Left ventricle myocardium inferior (tissue), 1 donor: ENCODE data around the gene LGALS7B. TPM values are rescaled to one million over a fixed set of nuclear protein-coding genes. Genes with fewer than 3 reads are reported as not detected.
"Not testable (repeated sequence)": the region's sequence is repeated elsewhere in the genome, so short reads cannot be mapped to it uniquely, and the experiment has no call there.

Experiments used
- DNase-seq: peaks from one replicate; pipeline ENCODE4 v3.0.0-alpha.2; 2020
- H3K27ac ChIP-seq: fragments of 200-600 bp; replicated peaks from 2 replicates; pipeline ENCODE4 v1.8.0; 2021
- H3K27me3 ChIP-seq: fragments of 200-600 bp; 2 replicates; pipeline ENCODE4 v1.8.0; 2021; ENCODE audit warnings: low read depth
- H3K36me3 ChIP-seq: fragments of 200-600 bp; 2 replicates; pipeline ENCODE4 v1.8.0; 2021
- H3K4me1 ChIP-seq: fragments of 200-600 bp; 2 replicates; pipeline ENCODE4 v1.8.0; 2021
- H3K4me3 ChIP-seq: fragments of 200-600 bp; 2 replicates; pipeline ENCODE4 v1.8.0; 2021; ENCODE audit warnings: mild to moderate bottlenecking, moderate library complexity
- H3K9me3 ChIP-seq: fragments of 200-600 bp; replicated peaks from 2 replicates; pipeline ENCODE4 v1.8.0; 2021
- intact Hi-C: fragments of 100-400 bp; cut with micrococcal nuclease; formaldehyde crosslinking; loops from one replicate; pipeline ENCODE4 v1.11.0; 2022
- total RNA-seq: library from RNA; stranded (reverse); fragmentation: NEBNext Ultra II Directional; extraction: Animal tissue kit (Norgen Biotek cat#: 25700); gene quantifications from one replicate; pipeline ENCODE4 v1.2.1, GENCODE V29; 2021
- TF ChIP-seq, protein P1 (sequence below): fragments of 200-600 bp; IDR thresholded peaks from 2 replicates; pipeline ENCODE4 v1.8.0; 2021; ENCODE audit warnings: antibody characterized with exemption, mild to moderate bottlenecking, borderline replicate concordance
- donor health status: DM: no; HTN: yes; CAD: no; lungs with severe emphysema.

LGALS7B gene
- total RNA-seq, 1 donor from 2014 or later = not detected

DNA sequence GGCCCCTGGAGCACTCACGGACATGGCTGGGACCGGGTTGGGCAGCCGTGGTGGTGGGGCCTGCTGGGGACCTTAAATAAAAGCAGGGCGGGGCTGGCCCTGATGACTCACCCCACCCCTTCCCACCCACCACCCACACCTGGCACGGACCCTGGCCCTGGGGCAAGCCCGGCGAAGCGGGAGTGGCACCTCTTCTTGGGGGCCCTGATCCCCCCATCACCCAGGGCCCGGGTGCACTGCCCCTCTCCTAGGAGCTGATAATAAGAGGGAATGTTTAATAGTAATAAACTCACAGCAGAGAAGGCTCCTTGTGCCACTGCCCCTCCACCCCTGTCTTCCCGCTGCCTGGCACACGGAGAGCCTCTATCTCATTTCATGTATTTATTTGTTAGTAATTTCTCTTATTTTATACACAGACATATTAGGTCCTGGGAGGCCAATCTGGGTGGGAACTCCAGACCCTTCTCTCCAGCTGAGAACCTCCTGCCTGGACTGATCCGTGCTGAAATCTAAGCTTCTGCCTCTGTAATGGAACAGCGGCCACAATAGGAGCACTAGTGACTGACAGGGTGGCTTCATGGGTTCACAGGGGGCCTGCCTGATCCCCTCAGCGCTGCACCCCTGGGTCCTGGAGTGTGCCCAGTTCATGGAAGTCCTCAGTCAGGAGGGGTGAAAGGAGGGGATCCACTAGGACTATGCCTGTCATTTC lies 15.4 kb upstream of the LGALS7B start, which contains the start of gene LGALS7:
TSS of gene LGALS7 (minus strand) at position 49 of the 709 bp plus-strand sequence. CDS start at position 24, 25 bp downstream.
- intact Hi-C loops = no loop called here
- TF ChIP-seq, protein P1, sequence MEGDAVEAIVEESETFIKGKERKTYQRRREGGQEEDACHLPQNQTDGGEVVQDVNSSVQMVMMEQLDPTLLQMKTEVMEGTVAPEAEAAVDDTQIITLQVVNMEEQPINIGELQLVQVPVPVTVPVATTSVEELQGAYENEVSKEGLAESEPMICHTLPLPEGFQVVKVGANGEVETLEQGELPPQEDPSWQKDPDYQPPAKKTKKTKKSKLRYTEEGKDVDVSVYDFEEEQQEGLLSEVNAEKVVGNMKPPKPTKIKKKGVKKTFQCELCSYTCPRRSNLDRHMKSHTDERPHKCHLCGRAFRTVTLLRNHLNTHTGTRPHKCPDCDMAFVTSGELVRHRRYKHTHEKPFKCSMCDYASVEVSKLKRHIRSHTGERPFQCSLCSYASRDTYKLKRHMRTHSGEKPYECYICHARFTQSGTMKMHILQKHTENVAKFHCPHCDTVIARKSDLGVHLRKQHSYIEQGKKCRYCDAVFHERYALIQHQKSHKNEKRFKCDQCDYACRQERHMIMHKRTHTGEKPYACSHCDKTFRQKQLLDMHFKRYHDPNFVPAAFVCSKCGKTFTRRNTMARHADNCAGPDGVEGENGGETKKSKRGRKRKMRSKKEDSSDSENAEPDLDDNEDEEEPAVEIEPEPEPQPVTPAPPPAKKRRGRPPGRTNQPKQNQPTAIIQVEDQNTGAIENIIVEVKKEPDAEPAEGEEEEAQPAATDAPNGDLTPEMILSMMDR = no peak
- Histone ChIP-seq H3K27me3 (no peaks in the 10 kb centered on the region), H3K4me1 (peaks cover 9% of the 10 kb centered on the region), H3K4me3 (no peak within 1 kb of the TSS), H3K9me3 (no peaks in the 10 kb centered on the region), H3K36me3 (no peaks in the 10 kb centered on the region), H3K27ac (no peak within 1 kb of the TSS)
- no peak for DNase-seq

DNA sequence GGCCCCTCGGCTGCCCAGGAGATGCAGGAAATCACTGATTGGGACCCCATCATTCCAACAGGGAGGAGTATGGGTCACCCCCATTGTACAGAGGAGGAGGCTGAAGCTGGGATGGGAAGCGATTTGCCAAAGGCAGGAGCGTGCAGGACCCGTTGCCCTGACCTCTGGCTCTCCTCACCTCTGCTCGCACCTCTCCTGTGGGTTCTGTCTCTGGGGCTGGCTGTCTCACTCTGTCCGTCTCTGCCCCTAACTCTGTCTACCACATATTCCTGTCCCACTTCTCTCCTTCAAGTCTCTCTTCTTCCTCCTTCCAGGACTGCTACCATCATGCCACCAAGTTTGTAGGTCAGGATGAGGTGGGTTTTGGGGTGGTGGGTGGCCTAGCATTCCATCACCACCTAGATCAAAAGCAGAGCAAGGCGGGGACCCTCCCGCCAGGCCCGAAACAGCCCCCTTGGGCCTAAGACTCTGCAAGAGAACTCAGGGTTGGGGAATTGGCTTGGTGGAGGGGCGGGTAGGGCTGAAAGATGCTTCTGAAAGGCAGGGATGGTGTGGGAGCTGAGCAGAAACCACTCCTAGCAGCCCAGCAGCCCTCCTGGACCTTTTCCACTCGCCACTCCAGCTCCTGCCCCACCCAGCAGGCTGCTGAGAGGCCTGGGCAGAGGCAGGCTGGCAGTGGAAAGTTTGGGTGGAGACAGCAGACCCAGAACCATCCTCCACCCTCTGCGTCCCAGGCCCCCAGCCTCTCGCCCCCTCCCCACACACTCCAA lies 14.6 kb upstream of the LGALS7B start:
- intact Hi-C loops = no loop called here
- no peaks in the 10 kb centered on the region for H3K9me3 ChIP-seq
- H3K36me3 ChIP-seq = no peaks in the 10 kb centered on the region
- DNase-seq = no peak
- no peaks in the 10 kb centered on the region for H3K27me3 ChIP-seq
- H3K4me1 ChIP-seq = peaks cover 8% of the 10 kb centered on the region
- H3K27ac ChIP-seq = no peak overlapping the region
- TF ChIP-seq, protein P1 = no peak
- no peak overlapping the region for H3K4me3 ChIP-seq

DNA sequence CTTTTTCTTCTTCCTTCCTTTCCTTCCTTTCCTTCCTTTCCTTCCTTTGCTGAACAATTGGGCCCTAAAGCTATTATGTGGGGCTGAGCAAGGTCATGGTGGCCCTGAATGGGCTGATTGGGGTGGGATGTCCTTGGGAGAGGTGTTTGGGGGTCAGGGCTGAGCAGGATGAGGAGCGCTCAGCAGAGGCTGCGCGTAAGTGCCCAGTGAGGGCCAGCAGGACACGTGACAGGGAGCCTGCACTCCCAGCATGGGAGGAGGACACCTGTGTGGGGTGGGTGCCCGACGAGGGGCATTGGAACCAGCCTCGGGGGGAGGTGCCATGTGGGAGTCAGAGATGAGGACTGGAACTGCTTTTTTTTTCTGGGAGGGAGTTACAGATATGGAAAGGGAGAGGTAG lies 10.3 kb upstream of the LGALS7B start:
- intact Hi-C loops = no loop called here
- H3K4me1 ChIP-seq = no peaks in the 10 kb centered on the region
- no peaks in the 10 kb centered on the region for H3K36me3 ChIP-seq
- TF ChIP-seq, protein P1 = no peak
- H3K27ac ChIP-seq = no peak overlapping the region
- no peak for DNase-seq
- H3K4me3 ChIP-seq = no peak overlapping the region
- peaks cover 10% of the 10 kb centered on the region for H3K27me3 ChIP-seq
- no peaks in the 10 kb centered on the region for H3K9me3 ChIP-seq

DNA sequence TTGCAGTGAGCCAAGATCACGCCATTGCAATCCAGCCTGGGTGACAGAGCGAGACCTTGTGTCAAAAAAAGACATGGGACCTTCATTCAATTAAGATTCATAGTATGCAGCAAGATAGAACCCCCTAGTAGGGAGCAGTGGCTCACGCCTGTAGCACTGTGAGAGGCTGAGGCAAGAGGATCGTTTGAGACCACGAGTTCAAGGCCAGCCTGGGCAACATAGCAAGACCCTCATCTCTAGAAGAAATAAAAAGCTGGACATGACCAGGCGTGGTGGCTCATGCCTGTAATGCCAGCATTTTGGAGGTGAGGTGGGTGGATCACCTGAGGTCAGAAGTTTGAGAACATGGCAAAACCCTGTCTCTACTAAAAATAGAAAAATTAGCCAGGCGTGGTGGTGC lies 8.6 kb upstream of the LGALS7B start:
- Histone ChIP-seq H3K4me3 (no peak overlapping the region), H3K36me3 (no peaks in the 10 kb centered on the region), H3K4me1 (no peaks in the 10 kb centered on the region), H3K9me3 (no peaks in the 10 kb centered on the region), H3K27ac (no peak overlapping the region), H3K27me3 (peaks cover 10% of the 10 kb centered on the region)
- TF ChIP-seq, protein P1 = no peak
- no peak for DNase-seq
- intact Hi-C loops = no loop called here

DNA sequence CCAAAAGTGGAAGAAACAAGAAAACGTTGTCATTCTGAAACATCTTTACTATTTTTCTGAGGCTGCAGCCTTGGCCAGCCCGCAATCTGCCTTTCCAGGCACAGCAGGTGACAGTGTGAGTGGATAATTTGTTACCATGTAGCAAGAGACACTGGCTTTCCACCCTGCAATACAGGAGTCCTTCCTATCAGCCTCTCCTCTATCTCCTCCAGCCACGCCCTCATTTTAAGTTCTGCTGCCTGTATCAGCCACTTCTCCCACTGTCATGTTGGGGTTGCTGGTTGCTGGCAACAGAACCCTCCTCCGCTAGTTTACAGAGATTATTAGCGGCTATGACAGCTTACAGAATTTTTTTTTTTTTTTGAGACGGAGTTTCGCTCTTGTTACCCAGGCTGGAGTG lies 7.9 kb upstream of the LGALS7B start:
- no peaks in the 10 kb centered on the region for H3K9me3 ChIP-seq
- intact Hi-C loops = no loop called here
- H3K27me3 ChIP-seq = peaks cover 10% of the 10 kb centered on the region
- H3K27ac ChIP-seq = no peak overlapping the region
- no peaks in the 10 kb centered on the region for H3K4me1 ChIP-seq
- TF ChIP-seq, protein P1 = no peak
- no peaks in the 10 kb centered on the region for H3K36me3 ChIP-seq
- no peak overlapping the region for H3K4me3 ChIP-seq
- DNase-seq = no peak

DNA sequence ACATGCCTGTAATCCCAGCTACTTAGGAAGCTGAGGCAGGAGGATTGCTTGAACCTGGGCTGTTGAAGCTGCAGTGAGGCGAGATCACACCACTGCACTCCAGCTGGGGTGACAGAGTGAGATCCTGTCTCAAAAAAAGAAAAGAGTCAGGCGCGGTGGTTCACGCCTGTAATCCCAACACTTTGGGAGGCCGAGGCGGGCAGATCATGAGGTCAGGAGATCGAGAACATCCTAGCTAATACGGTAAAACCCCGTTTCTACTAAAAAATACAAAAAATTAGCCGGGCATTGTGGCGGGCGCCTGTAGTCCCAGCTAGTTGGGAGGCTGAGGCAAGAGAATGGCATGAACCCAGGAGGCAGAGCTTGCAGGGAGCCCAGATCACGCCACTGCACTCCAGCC lies 6.8 kb upstream of the LGALS7B start:
- H3K27me3 ChIP-seq, intact Hi-C loops, H3K27ac ChIP-seq, H3K4me3 ChIP-seq, DNase-seq, H3K36me3 ChIP-seq, H3K4me1 ChIP-seq, H3K9me3 ChIP-seq: not testable (repeated sequence)
